ENCODE measurements around the gene RGS14.

DNA sequence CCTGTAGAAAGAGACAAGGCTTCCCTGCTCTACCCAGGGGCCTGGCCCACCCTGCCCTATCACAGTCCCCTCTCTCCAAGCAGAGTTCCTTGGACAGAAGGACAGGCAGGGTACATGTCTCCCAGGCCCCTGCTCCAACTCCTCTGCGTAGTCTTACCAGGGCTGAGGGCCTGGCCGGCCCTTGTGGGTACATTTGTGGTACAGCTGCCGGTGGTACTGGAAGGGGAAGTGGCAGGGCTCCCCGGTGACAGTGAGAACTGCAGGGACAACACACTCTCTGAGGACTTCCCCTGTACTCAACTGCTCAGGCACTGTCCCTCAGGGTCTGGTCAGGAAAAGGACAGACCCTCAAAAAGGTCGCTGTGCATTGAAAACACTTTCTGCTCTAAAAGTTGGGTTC is 48.1 kb downstream of the RGS14 start:
- TF ChIP-seq, protein P1, sequence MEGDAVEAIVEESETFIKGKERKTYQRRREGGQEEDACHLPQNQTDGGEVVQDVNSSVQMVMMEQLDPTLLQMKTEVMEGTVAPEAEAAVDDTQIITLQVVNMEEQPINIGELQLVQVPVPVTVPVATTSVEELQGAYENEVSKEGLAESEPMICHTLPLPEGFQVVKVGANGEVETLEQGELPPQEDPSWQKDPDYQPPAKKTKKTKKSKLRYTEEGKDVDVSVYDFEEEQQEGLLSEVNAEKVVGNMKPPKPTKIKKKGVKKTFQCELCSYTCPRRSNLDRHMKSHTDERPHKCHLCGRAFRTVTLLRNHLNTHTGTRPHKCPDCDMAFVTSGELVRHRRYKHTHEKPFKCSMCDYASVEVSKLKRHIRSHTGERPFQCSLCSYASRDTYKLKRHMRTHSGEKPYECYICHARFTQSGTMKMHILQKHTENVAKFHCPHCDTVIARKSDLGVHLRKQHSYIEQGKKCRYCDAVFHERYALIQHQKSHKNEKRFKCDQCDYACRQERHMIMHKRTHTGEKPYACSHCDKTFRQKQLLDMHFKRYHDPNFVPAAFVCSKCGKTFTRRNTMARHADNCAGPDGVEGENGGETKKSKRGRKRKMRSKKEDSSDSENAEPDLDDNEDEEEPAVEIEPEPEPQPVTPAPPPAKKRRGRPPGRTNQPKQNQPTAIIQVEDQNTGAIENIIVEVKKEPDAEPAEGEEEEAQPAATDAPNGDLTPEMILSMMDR (IDR thresholded peaks at IDR 0.05; ENCODE audit: low read depth, low read length, poor library complexity, severe bottlenecking): no peak
- TF ChIP-seq EZH2phosphoT487 (IDR thresholded peaks at IDR 0.05; ENCODE audit: borderline replicate concordance, low read length): no peak

Data from DOHH2 (cell line).